Fibroblast of gingiva (primary cell): ENCODE data around the gene APELA.
"Not testable (repeated sequence)": the region's sequence is repeated elsewhere in the genome, so short reads cannot be mapped to it uniquely, and the experiment has no call there.

Experiments
- DNase-seq: peaks from one replicate; pipeline ENCODE4 v3.0.0-alpha.2; 2011; ENCODE audit warnings: low read depth

The APELA gene, protein sequence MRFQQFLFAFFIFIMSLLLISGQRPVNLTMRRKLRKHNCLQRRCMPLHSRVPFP

DNA sequence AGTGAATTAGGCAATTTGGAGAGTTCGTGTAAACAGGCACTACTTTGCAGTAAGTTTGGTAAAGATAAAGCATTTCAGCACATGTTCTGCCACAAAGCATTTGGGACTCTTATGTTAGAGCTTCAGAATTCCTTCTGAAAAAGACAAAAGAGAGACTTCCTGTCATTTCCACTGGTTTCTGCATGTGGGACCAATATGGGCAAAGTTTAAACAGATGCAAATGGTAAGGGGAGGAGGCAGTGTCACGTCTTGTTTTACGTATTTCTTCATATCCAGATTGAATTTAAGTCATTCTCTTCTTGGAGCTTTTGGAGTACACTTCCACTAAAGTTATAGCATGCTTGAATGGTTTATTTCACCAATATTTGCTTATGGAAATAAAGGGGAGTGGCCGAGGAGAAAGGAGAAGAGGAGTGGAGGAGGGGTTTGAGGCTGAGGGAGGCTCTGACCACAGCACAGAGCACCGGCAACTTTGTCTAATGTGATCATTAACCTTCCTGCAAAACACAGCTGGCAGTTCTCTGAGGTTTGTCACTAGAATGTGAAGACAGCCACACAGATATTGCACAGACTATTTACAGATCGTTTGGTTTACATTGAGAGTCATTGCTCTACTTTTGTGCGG is at the start of gene APELA:
Gene APELA, plus strand, starts transcription at position 479 of the 625 bp plus-strand sequence. CDS start 154 bp downstream, outside the sequence.
- DNase-seq, result peak; percentile 2

DNA sequence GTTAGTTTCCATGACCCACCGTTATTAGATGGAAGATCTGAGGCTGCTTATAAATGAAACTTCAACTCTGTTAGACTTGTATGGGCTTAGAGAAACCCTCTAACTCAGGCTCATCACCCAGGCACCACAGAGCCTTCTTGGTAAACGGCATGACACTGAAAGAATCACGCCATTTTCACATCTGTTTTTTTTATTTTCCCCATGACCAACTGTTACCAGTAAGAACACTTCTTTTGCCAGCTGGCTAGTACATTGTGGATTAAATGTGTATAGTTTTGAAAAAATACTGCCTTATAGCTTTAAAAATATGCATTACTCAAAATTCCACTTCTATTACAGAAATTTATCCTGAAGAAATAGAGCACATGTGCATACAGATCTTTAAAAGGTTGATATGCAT is 48.0 kb upstream of the APELA start:
- no peak for DNase-seq

DNA sequence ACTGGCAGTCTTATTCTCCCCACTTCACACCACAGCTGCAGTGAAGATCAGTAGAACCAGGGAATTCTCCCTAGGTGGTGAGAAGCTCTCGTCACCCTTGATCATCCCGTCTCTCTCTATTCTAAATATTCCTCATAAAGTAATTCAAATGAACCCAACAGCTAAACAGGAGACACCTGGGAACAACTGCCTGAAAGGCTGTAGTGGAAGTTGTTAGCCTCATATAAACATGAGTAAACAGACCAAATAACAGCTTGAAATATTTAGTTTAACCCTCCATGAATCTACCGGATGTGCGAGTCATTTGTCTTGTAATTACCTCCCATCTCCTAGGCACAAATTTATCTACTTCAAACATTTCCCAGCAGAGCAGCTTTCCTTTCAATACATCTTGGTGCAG is 30.4 kb upstream of the APELA start:
- DNase-seq, result no peak

DNA sequence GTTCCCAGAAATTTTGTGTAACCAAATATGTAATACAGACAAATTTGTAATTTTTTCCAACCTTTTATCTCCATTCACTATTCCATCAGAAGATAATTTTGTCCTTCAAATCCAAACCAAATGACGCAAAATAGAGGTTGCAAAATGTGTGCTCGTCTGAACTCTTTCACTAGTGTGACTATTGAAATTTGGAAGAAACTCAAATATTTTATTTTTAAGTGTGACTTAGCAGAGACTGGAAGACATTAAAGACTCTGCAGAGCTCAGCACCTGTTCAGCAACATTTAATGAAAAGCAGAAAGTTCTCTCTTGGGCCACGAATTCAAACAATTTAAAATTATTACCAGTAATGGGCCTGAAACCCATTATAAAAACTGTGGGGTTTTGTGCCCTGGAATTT is 30.0 kb upstream of the APELA start:
- peak; percentile 3 for DNase-seq

DNA sequence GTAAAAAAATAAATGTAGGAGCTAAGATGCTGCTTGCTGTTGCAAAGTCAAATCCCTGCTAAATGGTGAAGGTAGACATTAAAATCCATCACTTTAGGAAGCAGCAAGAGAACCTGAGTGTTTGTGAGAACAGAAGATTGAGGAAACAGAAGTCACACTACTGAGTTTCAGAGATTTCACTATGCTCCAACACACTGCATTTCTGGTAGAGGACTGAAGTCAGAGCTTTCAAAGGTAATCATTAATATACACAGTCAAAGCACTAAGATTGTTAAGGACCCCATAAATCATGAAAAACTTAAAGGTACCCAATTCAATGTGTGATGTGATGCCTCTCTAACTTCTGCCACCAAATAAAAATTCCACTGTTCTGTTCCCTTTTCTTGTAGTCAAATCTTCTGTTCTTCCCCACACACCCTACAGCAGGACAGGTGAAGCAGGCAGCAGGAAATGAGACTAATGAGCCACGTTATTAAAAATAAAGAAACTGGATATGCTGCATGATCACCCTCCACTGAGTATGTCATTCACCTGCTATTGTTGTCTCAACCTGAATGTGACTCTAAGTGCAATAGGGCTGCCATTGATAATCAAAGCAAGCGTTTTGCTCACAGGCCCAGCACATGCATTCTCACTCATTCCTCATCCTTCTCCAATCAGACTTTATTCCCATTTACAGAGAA is 28.9 kb upstream of the APELA start:
- no peak for DNase-seq

DNA sequence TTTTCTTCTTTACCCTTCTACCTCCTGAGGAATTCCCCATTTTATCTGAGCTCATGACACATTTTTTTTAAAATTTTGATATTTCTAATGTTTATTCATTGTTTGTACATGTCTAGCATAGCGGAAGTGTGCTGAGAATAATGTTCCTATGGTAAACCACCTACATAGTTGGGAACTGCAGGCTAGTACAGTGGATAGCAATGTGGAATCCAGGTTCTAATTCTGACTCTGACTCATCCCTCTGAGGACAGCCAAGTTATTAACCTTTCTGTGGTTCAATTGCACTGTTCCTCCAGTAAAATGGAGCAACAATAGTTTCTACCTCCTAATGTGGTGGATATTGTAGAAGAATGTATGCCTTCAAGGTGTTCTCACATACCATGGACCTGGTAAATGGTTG is 20.6 kb upstream of the APELA start:
- no peak for DNase-seq

DNA sequence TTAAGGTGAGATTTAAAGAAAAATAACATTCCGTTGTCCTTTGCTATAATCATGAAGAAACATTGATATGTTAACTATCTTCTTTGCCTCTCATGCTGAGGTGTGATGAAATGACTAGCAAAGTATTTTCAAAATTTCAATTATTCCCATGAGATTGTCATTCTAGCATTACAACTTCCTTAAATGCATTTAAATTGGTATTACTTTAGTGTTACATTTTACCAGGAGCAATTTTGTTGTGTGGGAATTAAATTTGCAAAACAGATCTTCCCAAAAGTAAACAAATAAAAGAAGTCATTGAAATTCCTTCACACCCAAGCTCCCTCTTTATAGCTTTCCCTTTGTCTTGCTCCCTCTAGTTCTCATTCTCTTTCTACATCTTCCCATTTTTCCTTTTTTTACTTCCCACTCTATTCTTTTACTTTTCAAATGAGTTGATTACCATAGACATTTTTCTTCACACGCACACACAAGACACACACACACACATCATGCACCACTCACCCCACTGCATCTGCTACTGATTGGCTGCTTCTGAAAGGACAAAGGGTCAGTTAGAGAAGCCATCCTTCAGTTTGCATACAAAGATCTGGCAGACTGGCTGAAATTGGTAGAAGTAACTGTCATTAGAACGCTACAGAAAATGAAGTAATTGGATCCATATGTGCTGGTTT is 10.0 kb upstream of the APELA start:
- DNase-seq, result peak; percentile 28

DNA sequence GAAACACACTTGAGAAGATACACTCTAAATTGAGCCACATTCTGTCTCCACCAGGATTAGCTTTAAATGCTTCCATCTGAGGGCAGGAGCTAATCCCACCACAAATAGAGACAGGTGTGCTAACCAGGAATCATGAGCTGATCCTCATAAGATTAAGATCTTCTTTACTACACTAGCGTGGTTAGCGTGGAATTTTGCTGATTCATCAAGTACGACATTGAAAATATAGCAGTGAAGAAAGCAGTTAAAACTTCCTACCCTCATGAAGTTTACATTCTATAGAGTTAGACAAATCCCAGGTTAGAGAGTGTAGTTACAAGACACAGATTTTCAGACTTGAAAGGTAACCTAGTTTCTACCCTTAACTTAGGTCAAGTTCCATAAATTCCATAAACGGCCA is 5.3 kb upstream of the APELA start:
- no peak for DNase-seq

DNA sequence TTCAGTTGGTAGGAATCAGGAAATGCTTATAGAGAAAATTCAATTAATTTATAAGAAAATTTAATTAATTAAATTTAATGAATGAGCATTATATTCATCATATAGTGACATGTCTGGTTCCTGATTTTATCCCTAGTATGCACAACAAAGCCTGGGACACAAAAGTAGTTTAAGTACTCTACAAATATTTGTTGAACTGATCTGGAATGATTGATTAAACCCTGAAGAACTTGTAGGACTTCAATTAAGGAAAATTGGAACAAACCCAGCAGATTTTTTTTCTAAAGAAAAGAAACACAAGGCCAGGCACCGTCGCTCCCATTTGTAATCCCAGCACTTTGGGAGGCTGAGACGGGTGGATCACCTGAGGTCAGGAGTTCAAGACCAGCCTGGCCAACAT is 4.5 kb upstream of the APELA start:
- no peak for DNase-seq

DNA sequence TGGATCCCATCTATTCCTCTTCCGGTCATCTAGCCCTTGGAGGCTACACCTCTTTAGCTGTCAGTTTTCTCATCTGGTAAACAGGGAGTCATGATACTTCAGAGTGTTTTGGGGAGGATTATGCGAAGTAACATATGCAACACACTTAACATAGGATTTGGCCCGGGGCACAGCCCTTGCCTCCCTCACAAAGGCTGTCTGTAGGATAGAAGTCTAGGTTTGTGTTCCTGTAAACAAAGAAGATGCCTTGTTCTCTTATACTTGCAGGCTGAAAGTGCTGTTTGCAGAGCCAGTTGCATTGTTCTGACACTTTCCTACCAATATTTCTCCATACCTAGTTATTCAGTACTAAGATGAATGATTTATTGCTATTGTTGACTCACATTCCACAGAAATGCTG is 2.2 kb upstream of the APELA start:
- DNase-seq, result no peak

DNA sequence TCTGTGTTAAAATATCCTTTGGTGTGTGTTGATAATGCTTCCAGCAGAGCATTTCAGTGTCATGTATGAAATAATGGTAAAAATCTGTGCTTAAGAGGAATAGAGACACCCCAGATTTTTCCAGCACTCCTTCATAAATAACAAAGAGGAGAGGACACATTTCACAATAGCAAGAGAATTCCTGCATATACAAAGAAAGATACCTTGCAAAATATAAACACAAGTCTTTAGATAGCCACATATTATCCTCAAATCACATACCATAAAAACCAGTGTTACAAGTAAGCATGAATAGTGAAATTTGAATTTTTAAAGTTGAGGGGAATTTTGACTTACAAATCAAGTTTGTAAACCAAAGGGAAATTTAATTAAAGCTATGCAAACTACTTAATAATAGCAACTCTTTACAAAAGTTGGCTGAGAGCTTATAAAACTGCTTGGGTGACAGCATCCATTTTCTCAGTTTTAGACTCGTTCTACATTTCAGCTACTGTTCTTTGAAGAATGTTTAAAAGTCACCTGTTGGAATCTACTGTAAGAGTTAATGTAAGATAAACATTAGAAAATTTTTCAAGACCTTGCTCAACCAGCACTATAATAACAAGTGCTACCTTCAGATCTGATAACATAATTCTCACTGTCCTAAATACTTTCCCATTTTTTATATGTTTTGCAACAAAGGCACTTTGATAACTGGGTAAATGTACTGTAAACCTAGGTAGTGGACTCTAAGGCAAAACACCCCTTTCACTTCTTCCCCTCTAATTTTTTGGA is 3.7 kb downstream of the APELA start:
- DNase-seq, result no peak

DNA sequence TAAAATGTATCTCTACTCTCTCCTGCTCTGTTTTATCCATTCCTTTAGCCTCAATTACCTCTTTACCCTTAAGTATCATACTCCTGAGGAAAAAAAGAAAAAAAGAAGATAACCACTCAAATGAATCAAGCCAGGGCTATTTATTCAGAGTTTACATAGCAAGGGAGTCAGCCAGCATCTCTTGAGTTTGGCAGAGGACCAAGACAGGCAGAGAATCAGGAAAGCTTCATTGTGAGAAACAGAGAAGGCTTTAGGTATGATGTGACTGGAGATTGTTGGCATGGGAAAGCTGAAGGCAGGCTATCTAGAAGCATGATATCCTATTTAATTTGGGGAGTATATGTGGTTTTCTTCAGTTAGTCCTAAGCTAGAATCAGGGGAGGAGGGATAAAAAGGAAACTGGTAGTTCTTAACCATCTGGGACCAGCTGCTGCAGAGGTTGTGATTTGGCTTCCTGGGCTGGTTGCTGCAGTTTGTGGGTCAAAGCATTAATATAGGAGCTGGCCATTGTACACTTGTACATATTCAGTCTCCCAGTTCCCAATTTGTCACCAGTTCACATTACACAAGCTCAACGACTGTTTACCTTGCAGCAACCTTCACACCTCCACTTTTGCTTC is 11.2 kb downstream of the APELA start:
- DNase-seq, result no peak

DNA sequence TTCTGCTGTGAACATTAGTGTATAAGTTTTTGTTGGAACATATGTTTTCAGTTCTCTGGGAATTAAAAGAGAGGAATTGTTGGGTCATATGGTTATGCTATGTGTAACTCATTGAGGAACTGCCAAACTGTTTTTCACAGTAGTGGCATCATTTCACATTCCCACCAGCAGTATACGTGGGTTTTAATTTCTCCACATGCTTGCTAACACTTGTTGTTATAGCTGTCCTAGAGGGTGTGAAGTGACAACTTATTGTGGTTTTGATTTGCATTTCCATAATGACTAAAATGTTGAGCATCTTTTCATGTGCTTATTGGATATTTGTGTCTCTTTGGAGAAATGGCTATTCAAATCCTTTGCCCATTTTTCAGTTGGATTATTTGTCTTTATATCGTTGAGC is 13.7 kb downstream of the APELA start:
- no peak for DNase-seq

DNA sequence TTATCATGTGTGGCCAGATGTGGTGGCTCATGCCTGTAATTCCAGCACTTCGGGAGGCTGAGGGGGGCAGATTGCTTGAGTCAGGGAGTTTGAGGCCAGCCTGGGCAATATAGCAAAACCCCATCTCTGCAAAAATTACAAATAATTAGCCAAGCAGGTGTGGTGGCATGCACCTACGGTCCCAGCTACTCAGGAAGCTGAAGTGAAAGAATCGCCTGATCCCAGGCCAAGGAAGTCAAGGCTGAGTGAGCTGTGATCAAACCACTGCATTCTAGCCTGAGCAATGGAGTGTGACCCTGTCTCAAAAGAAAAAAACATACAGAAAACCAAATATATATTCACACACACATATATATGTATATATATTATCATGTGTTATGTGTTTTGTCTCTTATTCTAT is 15.0 kb downstream of the APELA start:
- DNase-seq, result no peak

DNA sequence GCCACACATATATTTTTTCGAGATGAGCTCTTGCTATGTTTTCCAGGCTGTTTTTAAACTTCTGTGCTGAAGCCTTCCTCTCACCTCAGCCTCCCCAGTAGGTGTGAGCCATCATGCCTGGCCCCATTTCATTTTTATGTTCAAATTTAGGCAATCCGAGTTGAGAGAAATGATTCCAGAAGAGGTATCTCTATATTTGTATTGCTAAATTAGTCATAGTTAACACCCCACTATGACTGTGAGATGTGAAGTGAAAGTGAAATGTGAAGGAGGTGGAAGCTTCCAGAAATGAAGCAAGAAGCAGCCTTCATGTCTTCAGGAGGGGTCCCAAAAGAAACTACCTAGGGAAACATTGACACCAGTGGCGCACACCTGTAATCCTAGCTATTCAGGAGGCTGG is 17.7 kb downstream of the APELA start:
- no peak for DNase-seq

DNA sequence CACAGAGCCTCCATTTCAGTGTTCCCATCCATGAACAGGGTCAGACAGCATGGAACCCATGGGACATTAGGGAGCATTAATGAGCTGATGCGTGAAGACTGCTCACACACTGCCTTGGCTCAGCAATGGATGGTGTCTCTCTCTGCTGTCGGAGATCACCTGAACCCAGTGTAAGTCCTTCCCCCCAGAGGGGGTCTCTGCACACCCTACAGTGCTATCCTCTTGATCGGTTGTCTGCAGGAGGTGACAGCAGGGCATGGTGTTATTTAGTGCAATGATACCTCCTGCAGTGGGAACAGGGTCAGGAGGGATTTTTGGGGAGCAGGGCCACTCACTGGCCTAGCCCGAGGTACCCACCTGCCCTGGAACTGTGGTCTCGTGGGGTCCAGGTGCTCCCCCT is 25.6 kb downstream of the APELA start:
- no peak for DNase-seq

DNA sequence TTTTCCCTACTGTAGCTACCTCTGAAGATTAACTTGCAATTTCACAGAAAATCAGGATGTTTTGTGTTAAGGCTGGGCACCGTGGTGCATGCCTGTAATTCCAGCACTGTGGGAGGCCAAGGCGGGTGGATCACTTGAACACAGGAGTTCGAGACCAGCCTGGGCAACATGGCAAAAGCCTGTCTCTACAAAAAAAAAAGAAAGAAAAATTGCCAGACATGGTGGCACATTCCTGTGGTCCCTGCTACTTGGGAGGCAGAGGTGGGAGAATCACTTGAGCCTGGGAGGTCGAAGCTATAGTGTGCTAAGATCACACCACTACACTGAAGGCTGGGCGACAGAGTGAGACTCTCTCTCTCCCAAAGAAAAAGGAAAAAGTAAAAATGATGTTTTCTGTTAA is 27.4 kb downstream of the APELA start:
- DNase-seq, result no peak

DNA sequence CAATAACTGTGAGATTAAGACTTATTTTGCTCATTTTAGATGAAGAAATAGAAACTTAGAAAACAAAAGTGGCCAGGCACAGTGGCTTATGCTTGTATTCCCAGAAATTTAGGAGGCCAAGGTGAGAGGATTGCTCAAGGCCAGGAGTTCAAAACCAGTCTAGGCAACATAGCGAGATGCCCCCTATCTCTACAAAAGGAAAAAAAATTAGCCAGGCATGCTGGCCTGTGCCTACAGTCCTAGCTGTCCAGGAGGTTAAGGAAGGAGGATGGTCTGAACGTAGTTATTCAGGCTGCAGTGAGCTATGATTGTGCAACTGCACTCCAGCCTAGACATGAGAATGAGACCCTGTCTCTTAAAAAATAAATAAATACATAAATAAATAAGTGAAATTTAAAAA is 28.0 kb downstream of the APELA start:
- DNase-seq, result no peak

DNA sequence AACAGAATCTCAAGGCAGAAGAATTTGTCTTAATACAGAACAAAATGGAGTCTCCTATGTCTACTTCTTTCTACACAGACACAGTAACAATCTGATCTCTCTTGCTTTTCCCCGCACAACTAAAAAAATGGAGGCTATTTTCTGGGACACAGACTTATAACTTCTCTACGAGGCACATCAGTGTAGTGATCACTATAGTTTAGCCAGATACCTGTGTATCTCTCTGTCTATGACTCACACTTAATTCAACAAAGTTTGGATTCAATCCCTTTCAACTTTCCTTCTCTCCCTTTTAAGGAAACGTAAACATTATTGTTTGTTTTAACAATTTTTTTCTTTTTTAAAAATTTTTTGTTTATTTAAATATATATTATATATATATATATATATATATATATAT is 29.4 kb downstream of the APELA start:
- no peak for DNase-seq

DNA sequence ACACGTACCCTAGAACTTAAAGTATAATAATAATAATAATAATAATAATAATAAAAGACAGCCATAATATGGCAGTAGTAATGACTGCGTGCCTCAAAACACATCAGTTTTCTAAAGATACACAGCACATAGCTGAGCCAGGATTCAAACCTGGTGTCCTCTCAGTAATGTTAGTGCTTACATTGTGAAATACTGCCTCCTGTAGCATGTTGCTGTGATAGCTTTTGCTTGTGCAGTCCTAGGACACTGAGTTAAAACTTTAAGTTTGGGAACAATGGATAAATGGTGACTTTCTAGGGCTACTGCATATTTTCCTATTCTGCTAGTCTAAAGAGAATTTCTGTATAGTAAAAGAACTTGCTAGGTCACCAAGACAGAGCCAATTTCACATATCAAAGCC is 36.5 kb downstream of the APELA start:
- not testable (repeated sequence) for DNase-seq

DNA sequence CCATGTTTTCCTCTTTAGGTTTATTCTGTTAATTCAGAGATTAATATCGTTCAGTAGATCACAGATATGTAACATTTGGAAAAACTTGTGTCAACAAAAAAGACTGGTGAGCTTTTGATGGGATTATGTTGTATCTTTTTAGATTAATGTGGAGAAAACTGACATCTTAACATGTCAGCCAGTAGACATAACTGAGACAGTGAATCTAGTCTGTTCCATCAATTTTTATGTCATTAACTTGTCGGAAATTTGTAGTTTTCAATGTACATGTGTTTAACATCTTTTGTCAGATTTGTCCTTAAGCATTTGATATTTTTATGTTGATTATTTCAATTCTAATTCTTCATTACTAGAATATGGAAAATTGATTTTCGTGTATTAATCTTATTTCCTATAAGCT is 42.0 kb downstream of the APELA start:
- DNase-seq, result no peak

DNA sequence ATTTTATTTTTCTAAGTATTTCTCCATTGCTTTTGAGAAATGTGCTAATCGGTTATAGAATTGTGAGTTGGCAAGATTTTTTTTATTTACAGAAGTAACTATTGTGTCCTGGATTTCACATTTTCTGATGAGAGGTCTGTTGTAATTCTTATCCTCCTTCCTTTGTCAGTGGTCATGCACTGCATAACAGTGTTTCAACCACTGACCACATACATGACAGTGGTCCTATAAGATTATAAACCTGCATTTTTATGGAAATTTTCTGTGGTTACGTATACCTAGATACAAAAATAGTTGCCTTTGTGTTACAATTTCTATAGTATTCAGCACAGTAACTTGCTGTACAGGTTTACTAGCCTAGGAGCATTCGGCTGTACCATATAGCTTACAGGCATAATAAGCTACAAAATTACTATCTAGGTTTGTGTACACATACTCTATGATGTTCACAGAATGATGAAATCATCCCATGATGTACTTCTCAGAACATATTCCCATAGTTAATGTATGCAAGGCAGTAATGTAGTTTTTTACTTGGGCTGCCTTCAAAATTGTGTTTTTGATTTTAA is 47.8 kb downstream of the APELA start:
- no peak for DNase-seq
